Neural crest cell (in vitro differentiated cells): ENCODE data around the gene PRRC2B. TPM values are rescaled to one million over a fixed set of nuclear protein-coding genes. Genes with fewer than 3 reads are reported as not detected.

ENCODE experiments used
- DNase-seq: peaks from one replicate; pipeline ENCODE4 v3.0.0; 2021; ENCODE audit warnings: low read depth, mixed read lengths, low spot score
- H3K27ac Mint-ChIP-seq: one replicate; pipeline ENCODE4 v1.8.0; 2021; ENCODE audit warnings: mild to moderate bottlenecking, mixed read lengths; ENCODE audit not compliant: unreplicated experiment
- H3K27me3 Mint-ChIP-seq: 2 replicates; pipeline ENCODE4 v1.8.0; 2021; ENCODE audit warnings: low read depth, mild to moderate bottlenecking, mixed read lengths
- H3K36me3 Mint-ChIP-seq: 2 replicates; pipeline ENCODE4 v1.8.0; 2021; ENCODE audit warnings: low read depth, mild to moderate bottlenecking, mixed read lengths
- H3K4me1 Mint-ChIP-seq: 2 replicates; pipeline ENCODE4 v1.8.0; 2021; ENCODE audit warnings: mixed read lengths
- H3K4me3 Mint-ChIP-seq: one replicate; pipeline ENCODE4 v1.8.0; 2021; ENCODE audit warnings: mild to moderate bottlenecking, mixed read lengths
- H3K9me3 Mint-ChIP-seq: 2 replicates; pipeline ENCODE4 v1.8.0; 2021; ENCODE audit warnings: mixed read lengths
- CTCF ChIP-seq: fragments of 200-600 bp; sonication (generic); conservative IDR thresholded peaks from 2 replicates; pipeline ENCODE4 v1.5.0; 2021; ENCODE audit warnings: antibody characterized with exemption, mild to moderate bottlenecking
- total RNA-seq: library from RNA; stranded (reverse); gene quantifications from 2 replicates; pipeline ENCODE4 v1.2.1, GENCODE V29; 2021

Gene PRRC2B
- total RNA-seq, 1 donor from 2014 or later: 349 TPM

- Mint-ChIP-seq H3K27ac (no peak overlapping the region), H3K4me1 (peaks cover 44% of the 10 kb centered on the region), H3K27me3 (no peaks in the 10 kb centered on the region), H3K4me3 (no peak overlapping the region), H3K36me3 (peaks cover 26% of the 10 kb centered on the region), H3K9me3 (no peaks in the 10 kb centered on the region)
- DNase-seq: no peak
- TF ChIP-seq CTCF: no peak
These were observed 39.5 kb downstream of the PRRC2B start for GRCh38 chr9:131433302-131433854.

DNA sequence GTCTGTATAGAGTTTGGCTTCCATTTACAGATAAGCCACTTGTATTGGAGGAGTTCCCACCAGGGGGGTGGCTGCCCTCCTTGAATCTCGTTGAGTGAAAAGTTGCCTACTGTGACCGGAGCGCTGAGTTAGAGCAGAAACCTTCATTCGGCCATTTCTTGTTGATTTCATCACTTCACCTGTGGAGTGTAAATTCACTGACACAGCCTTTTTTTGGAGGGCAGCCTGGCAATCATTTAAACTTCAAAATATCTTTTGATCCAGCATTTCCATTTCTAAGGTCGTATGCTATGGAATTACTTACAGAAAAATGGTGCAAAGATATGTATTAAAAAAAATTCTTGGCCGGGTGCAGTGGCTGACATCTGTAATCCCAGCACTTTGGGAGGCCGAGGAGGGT, 40.8 kb downstream of the PRRC2B start:
- Mint-ChIP-seq H3K4me3 (no peak overlapping the region), H3K27me3 (no peaks in the 10 kb centered on the region), H3K4me1 (peaks cover 35% of the 10 kb centered on the region), H3K9me3 (no peaks in the 10 kb centered on the region), H3K36me3 (peaks cover 27% of the 10 kb centered on the region), H3K27ac (no peak overlapping the region)
- DNase-seq: no peak
- TF ChIP-seq CTCF: no peak

- Mint-ChIP-seq H3K4me1 (peaks cover 34% of the 10 kb centered on the region), H3K36me3 (peaks cover 27% of the 10 kb centered on the region), H3K9me3 (no peaks in the 10 kb centered on the region), H3K4me3 (no peak overlapping the region), H3K27me3 (no peaks in the 10 kb centered on the region), H3K27ac (peak overlapping the region; percentile 96)
- no peak for DNase-seq
- no peak for TF ChIP-seq CTCF
These were observed 42.5 kb downstream of the PRRC2B start for GRCh38 chr9:131436376-131436775.

- peak overlapping the region; percentile 96 for H3K27ac Mint-ChIP-seq
- no peaks in the 10 kb centered on the region for H3K9me3 Mint-ChIP-seq
- DNase-seq: no peak
- peaks cover 29% of the 10 kb centered on the region for H3K36me3 Mint-ChIP-seq
- peak overlapping the region; percentile 12 for H3K4me3 Mint-ChIP-seq
- peaks cover 34% of the 10 kb centered on the region for H3K4me1 Mint-ChIP-seq
- no peaks in the 10 kb centered on the region for H3K27me3 Mint-ChIP-seq
- no peak for TF ChIP-seq CTCF
These were observed 43.0 kb downstream of the PRRC2B start for GRCh38 chr9:131436865-131437271.

DNA sequence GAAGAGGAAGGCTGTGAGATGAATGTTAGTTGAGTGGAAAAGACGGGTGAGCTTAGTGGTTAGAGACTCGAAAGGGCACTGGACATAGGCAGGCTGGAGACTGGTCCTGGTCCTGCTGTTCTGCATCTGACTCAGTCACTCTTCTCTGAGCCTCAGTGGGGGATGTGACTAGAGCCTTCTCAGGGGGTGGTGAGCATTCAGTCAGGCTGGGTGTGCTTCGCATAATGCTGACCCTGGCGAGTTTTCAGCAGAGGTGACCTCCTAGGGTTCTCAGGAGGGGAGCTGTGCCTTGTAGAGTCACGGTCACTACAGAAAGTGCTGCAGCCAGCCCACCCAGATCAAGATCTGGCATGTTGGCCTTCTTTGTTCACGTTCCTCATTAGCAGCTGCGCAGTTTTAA, 44.3 kb downstream of the PRRC2B start:
- H3K36me3 Mint-ChIP-seq: peaks cover 22% of the 10 kb centered on the region
- H3K4me3 Mint-ChIP-seq: no peak overlapping the region
- H3K27ac Mint-ChIP-seq: no peak overlapping the region
- no peak for DNase-seq
- H3K4me1 Mint-ChIP-seq: peaks cover 23% of the 10 kb centered on the region
- no peak for TF ChIP-seq CTCF
- H3K27me3 Mint-ChIP-seq: no peaks in the 10 kb centered on the region
- H3K9me3 Mint-ChIP-seq: no peaks in the 10 kb centered on the region
